ENCODE measurements around the gene MCC.
"Not testable (repeated sequence)": the region's sequence is repeated elsewhere in the genome, so short reads cannot be mapped to it uniquely, and the experiment has no call there.

MCC gene

GRCh38 chr5:113103330-113103729 is 384.9 kb downstream of the MCC start:
- no peak for DNase-seq

GRCh38 chr5:113102121-113102531 is 386.1 kb downstream of the MCC start:
- no peak for DNase-seq

GRCh38 chr5:113100981-113101380 is 387.3 kb downstream of the MCC start:
- DNase-seq, result no peak

- DNase-seq, result no peak
These were observed 388.4 kb downstream of the MCC start for GRCh38 chr5:113099822-113100221.

- DNase-seq, result no peak
These were observed 389.9 kb downstream of the MCC start for GRCh38 chr5:113098378-113098777.

GRCh38 chr5:113095831-113096230 is 392.4 kb downstream of the MCC start:
- no peak for DNase-seq

- no peak for DNase-seq
These were observed 394.7 kb downstream of the MCC start for GRCh38 chr5:113093558-113093957.

- no peak for DNase-seq
These were observed 395.6 kb downstream of the MCC start for GRCh38 chr5:113092683-113093082.

GRCh38 chr5:113091622-113092021 is 396.6 kb downstream of the MCC start:
- DNase-seq, result no peak

- no peak for DNase-seq
These were observed 397.7 kb downstream of the MCC start for GRCh38 chr5:113090336-113091106.

- no peak for DNase-seq
These were observed 398.5 kb downstream of the MCC start for GRCh38 chr5:113089653-113090335.

GRCh38 chr5:113087976-113088514 is 400.2 kb downstream of the MCC start:
- DNase-seq, result no peak

- DNase-seq, result no peak
These were observed 402.3 kb downstream of the MCC start for GRCh38 chr5:113085880-113086409.

GRCh38 chr5:113085084-113085414 is 403.2 kb downstream of the MCC start:
- DNase-seq, result no peak

- DNase-seq, result no peak
These were observed 403.7 kb downstream of the MCC start for GRCh38 chr5:113084402-113085083.

GRCh38 chr5:113083481-113083880 is 404.8 kb downstream of the MCC start:
- no peak for DNase-seq

GRCh38 chr5:113082547-113082905 is 405.7 kb downstream of the MCC start:
- no peak for DNase-seq

- peak; percentile 58 for DNase-seq
These were observed 406.2 kb downstream of the MCC start for GRCh38 chr5:113081881-113082546.

- DNase-seq, result no peak
These were observed 407.0 kb downstream of the MCC start for GRCh38 chr5:113081091-113081839.

GRCh38 chr5:113076649-113077048 is 411.6 kb downstream of the MCC start:
- DNase-seq, result not testable (repeated sequence)

- DNase-seq, result no peak
These were observed 413.2 kb downstream of the MCC start for GRCh38 chr5:113075019-113075418.

- not testable (repeated sequence) for DNase-seq
These were observed 414.6 kb downstream of the MCC start for GRCh38 chr5:113073629-113074034.

Data from fibroblast of skin of abdomen (primary cell).